PC-3 (cell line): ENCODE measurements around the gene MED4.

ENCODE experiments used
- CTCF ChIP-seq: fragments of 300-600 bp; sonication (generic); conservative IDR thresholded peaks from 2 replicates; pipeline ENCODE4 v1.5.1; 2017; ENCODE audit warnings: antibody characterized with exemption, low read depth, mild to moderate bottlenecking, low read length
- EZH2 ChIP-seq: fragments of 300-600 bp; sonication (generic); IDR thresholded peaks from one replicate; pipeline ENCODE4 v1.6.1; 2017; ENCODE audit warnings: antibody characterized with exemption, mild to moderate bottlenecking, low read length; ENCODE audit not compliant: unreplicated experiment

GRCh38 chr13:48125794-48126228, 30.9 kb upstream of the MED4 start:
- TF ChIP-seq CTCF (no peak), EZH2 (no peak)
